GM18868 (cell line): ENCODE results near the gene TSPO2.

ENCODE experiments used
- ATAC-seq: cut with Tn5 transposase; IDR thresholded peaks from one replicate; pipeline ENCODE4 v1.9.1; 2021; ENCODE audit warnings: mild to moderate bottlenecking, moderate library complexity; ENCODE audit not compliant: unreplicated experiment

Gene TSPO2

GRCh38 chr6:41074692-41075436, 32.6 kb downstream of the TSPO2 start:
- no peak for ATAC-seq

GRCh38 chr6:41075651-41076626, 33.7 kb downstream of the TSPO2 start:
- ATAC-seq = no peak

GRCh38 chr6:41077536-41077935, 35.3 kb downstream of the TSPO2 start:
- ATAC-seq = no peak

- ATAC-seq = no peak
Measured at GRCh38 chr6:41078101-41078500, 35.8 kb downstream of the TSPO2 start.

GRCh38 chr6:41079080-41079479, 36.8 kb downstream of the TSPO2 start:
- no peak for ATAC-seq

- ATAC-seq = no peak
Measured at GRCh38 chr6:41080621-41081020, 38.4 kb downstream of the TSPO2 start.

GRCh38 chr6:41083072-41083471, 40.8 kb downstream of the TSPO2 start:
- no peak for ATAC-seq

GRCh38 chr6:41085182-41085581, 42.9 kb downstream of the TSPO2 start:
- no peak for ATAC-seq

GRCh38 chr6:41088451-41088850, 46.2 kb downstream of the TSPO2 start:
- no peak for ATAC-seq

- ATAC-seq = no peak
Measured at GRCh38 chr6:41090841-41091761, 48.8 kb downstream of the TSPO2 start.

- ATAC-seq = no peak
Measured at GRCh38 chr6:41092421-41093140, 50.3 kb downstream of the TSPO2 start.

- ATAC-seq = no peak
Measured at GRCh38 chr6:41093729-41094128, 51.5 kb downstream of the TSPO2 start.
